Subcutaneous preadipocyte (primary cell): ENCODE data around the gene CXCR6. TPM values are rescaled to one million over a fixed set of nuclear protein-coding genes. Genes with fewer than 3 reads are reported as not detected.

Source experiments
- small RNA-seq: library from RNA; depleted of rRNA; stranded (forward); fragments of <200 nt; gene quantifications from one replicate; pipeline ENCODE3, GENCODE V24; 2012
- total RNA-seq: library from RNA; depleted of rRNA; stranded (reverse); fragments of >200 nt; gene quantifications from 2 replicates; pipeline ENCODE4 v1.2.3, GENCODE V29; 2012

The CXCR6 gene
- total RNA-seq = not detected in 2 replicates

GRCh38 chr3:45943207-45943846 is at the start of gene CXCR6:
Gene CXCR6, plus strand, starts transcription at chr3:45943464. Its CDS starts 3,018 bp downstream, at chr3:45946482.

GRCh38 chr3:45995236-45996192 is 52.2 kb downstream of the CXCR6 start, which contains the start of gene FYCO1:
Gene FYCO1, minus strand, starts transcription at chr3:45995824. Its CDS starts 10,914 bp downstream, at chr3:45984910.

Small RNAs within 50 kb of the gene (small RNA-seq; reads per million reads assigned to genes)
- gene RF00019 = not detected

Other genes starting within 250 kb of the CXCR6 start
- not detected in 2 replicates for gene SLC6A20, start 146.9 kb upstream of the CXCR6 start, total RNA-seq
- 17.8 and 23.1 TPM in 2 replicates for gene LZTFL1, start 101.3 kb upstream of the CXCR6 start, total RNA-seq
- gene CCR9, start 56.9 kb upstream of the CXCR6 start, total RNA-seq = not detected in 2 replicates
- 16.8 and 19.1 TPM in 2 replicates for gene FYCO1, start 52.4 kb downstream of the CXCR6 start, total RNA-seq
- gene XCR1, start 84.0 kb downstream of the CXCR6 start, total RNA-seq = not detected in 2 replicates